SKM-1 treated with dmso at 0.1 percent for 144 hours (cell line): ENCODE results near the gene MAML3.
A peak's percentile ranks its signal among the peaks of the same experiment; 100 is the strongest.

Experiments
- DNase-seq: peaks from one replicate; lab custom pipeline; 2025; ENCODE audit not compliant: unreplicated experiment; lab: John Stamatoyannopoulos, UW

The MAML3 gene

GRCh38 chr4:139876337-139876941, 277.5 kb downstream of the MAML3 start:
- no peak for DNase-seq

- no peak for DNase-seq
These were observed 278.6 kb downstream of the MAML3 start for GRCh38 chr4:139875411-139875825.

- no peak for DNase-seq
These were observed 280.7 kb downstream of the MAML3 start for GRCh38 chr4:139873111-139873860.

GRCh38 chr4:139872274-139872673, 281.7 kb downstream of the MAML3 start:
- DNase-seq, result peak; percentile 97

GRCh38 chr4:139869810-139870209, 284.2 kb downstream of the MAML3 start:
- no peak for DNase-seq

GRCh38 chr4:139866276-139866962, 287.6 kb downstream of the MAML3 start:
- DNase-seq, result no peak

- no peak for DNase-seq
These were observed 288.4 kb downstream of the MAML3 start for GRCh38 chr4:139865537-139865936.

- peak; percentile 20 for DNase-seq
These were observed 290.5 kb downstream of the MAML3 start for GRCh38 chr4:139863531-139863930.

- no peak for DNase-seq
These were observed 292.5 kb downstream of the MAML3 start for GRCh38 chr4:139861471-139861870.

GRCh38 chr4:139860435-139861024, 293.5 kb downstream of the MAML3 start:
- no peak for DNase-seq

- no peak for DNase-seq
These were observed 294.1 kb downstream of the MAML3 start for GRCh38 chr4:139859876-139860275.

GRCh38 chr4:139858436-139859205, 295.4 kb downstream of the MAML3 start:
- no peak for DNase-seq

- DNase-seq, result no peak
These were observed 296.0 kb downstream of the MAML3 start for GRCh38 chr4:139857977-139858376.

GRCh38 chr4:139857021-139857420, 297.0 kb downstream of the MAML3 start:
- DNase-seq, result peak; percentile 39

- DNase-seq, result no peak
These were observed 299.1 kb downstream of the MAML3 start for GRCh38 chr4:139854668-139855403.

- no peak for DNase-seq
These were observed 300.7 kb downstream of the MAML3 start for GRCh38 chr4:139853309-139853708.

GRCh38 chr4:139852612-139853269, 301.2 kb downstream of the MAML3 start:
- DNase-seq, result no peak

- no peak for DNase-seq
These were observed 302.3 kb downstream of the MAML3 start for GRCh38 chr4:139851639-139852038.

GRCh38 chr4:139851133-139851532, 302.9 kb downstream of the MAML3 start:
- no peak for DNase-seq

GRCh38 chr4:139849219-139849618, 304.8 kb downstream of the MAML3 start:
- no peak for DNase-seq
